Measurements from ENCODE around the gene CES2.

- TF ChIP-seq PATZ1 (CRISPR knock-in tag; IDR thresholded peaks at IDR 0.05; ENCODE audit: borderline replicate concordance) (no peak), OSR1 (CRISPR knock-in tag; IDR thresholded peaks at IDR 0.05) (no peak), ESRRG (CRISPR knock-in tag; IDR thresholded peaks at IDR 0.05) (no peak), CSDC2 (CRISPR knock-in tag; IDR thresholded peaks at IDR 0.05) (no peak), GLIS3 (CRISPR knock-in tag; IDR thresholded peaks at IDR 0.05) (no peak), ZFP30 (CRISPR knock-in tag; IDR thresholded peaks at IDR 0.05) (no peak), ZNF70 (CRISPR knock-in tag; IDR thresholded peaks at IDR 0.05) (no peak)
These were observed 13.4 kb upstream of the CES2 start for GRCh38 chr16:66921729-66922450.

Measured in SK-N-SH treated with all-trans-retinoic acid at 6 μM for 48 hours (cell line).